Kidney (tissue), 14 donors: Measurements from ENCODE around the gene ESYT1. TPM values are rescaled to one million over a fixed set of nuclear protein-coding genes. Genes with fewer than 3 reads are reported as not detected.
"Not testable (repeated sequence)": the region's sequence is repeated elsewhere in the genome, so short reads cannot be mapped to it uniquely, and the experiment has no call there.

Experiments used
- DNase-seq, 5 donors: peaks; one replicate each; pipeline ENCODE4 v3.0.0-alpha.2; 2013 to 2020
- FAIRE-seq: peaks from 2 replicates; lab custom pipeline; 2012; peaks lifted over from hg19 to GRCh38; lab: Jason Lieb, UNC
- H3K27ac ChIP-seq, 2 donors: one replicate each; pipeline ENCODE4 v1.7.0; 2013; ENCODE audit warnings: low read depth in 2 of 2, low read length in 2 of 2, inconsistent platforms in 1 of 2
- H3K27me3 ChIP-seq: one replicate; pipeline ENCODE4 v1.7.1; 2013; ENCODE audit warnings: low read length, inconsistent platforms; ENCODE audit not compliant: control insufficient read depth, insufficient read depth
- H3K36me3 ChIP-seq, 3 donors: one replicate each; pipeline versions ENCODE4 v1.7.0 to v1.7.1; 2013; ENCODE audit warnings: low read length in 3 of 3, control low read depth in 1 of 3, inconsistent platforms in 1 of 3; ENCODE audit not compliant: insufficient read depth in 3 of 3, control insufficient read depth in 2 of 3
- H3K4me1 ChIP-seq, 3 donors: one replicate each; pipeline versions ENCODE4 v1.7.0 to v1.7.1; 2013; ENCODE audit warnings: low read length in 3 of 3, inconsistent platforms in 1 of 3, low read depth in 1 of 3; ENCODE audit not compliant: control insufficient read depth in 2 of 3, insufficient read depth in 2 of 3
- H3K4me3 ChIP-seq, 3 donors: one replicate each; pipeline versions ENCODE4 v1.7.0 to v1.8.1; 2013; ENCODE audit warnings: low read length in 3 of 3, control low read depth in 1 of 3, inconsistent platforms in 1 of 3
- H3K9ac ChIP-seq, 3 donors: one replicate each; pipeline versions ENCODE4 v1.7.0 to v1.7.1; 2013; ENCODE audit warnings: low read length in 3 of 3, control low read depth in 1 of 3, inconsistent platforms in 1 of 3
- H3K9me3 ChIP-seq, 3 donors: one replicate each; pipeline versions ENCODE4 v1.7.0 to v1.7.1; 2013; ENCODE audit warnings: low read length in 3 of 3, control low read depth in 1 of 3, inconsistent platforms in 1 of 3; ENCODE audit not compliant: control insufficient read depth in 2 of 3, insufficient read depth in 1 of 3
- intact Hi-C: fragments of 100-400 bp; cut with DNase I; formaldehyde crosslinking; loops from one replicate; pipeline ENCODE4 v1.11.1; 2022
- polyA plus RNA-seq: library from polyadenylated mRNA; stranded (reverse); fragments of 350-450 nt; fragmentation: Illumina TruSeq; extraction: RNeasy Lipid Tissue Mini Kit (QIAGEN cat#74804); gene quantifications from one replicate; pipeline ENCODE4 v1.2.3, GENCODE V29; 2014; ENCODE audit warnings: low read depth, low replicate concordance; ENCODE audit not compliant: insufficient read depth
- total RNA-seq: library from RNA; stranded (reverse); fragmentation: NEBNext Ultra II Directional; extraction: Animal tissue kit (Norgen Biotek cat#: 25700); gene quantifications from one replicate; pipeline ENCODE4 v1.2.1, GENCODE V29; 2021
- TF ChIP-seq, protein P1 (sequence below): IDR thresholded peaks from 3 replicates; pipeline ENCODE4 v1.5.1; 2012; ENCODE audit warnings: mild to moderate bottlenecking, moderate library complexity, borderline replicate concordance; ENCODE audit not compliant: insufficient read depth; ENCODE audit errors: extremely low read depth
- donor health status: control.
- donor health status: control.
- donor health status: control.
- donor health status: control.
- donor health status: control.
- donor health status: DM: yes; HTN: yes; CAD: no.
- donor health status: Normal renal cell carcinoma (clear cell type).

The ESYT1 gene
- total and polyA plus RNA-seq, 2 donors from 2014 or later, result 40.4 to 104 TPM

DNA sequence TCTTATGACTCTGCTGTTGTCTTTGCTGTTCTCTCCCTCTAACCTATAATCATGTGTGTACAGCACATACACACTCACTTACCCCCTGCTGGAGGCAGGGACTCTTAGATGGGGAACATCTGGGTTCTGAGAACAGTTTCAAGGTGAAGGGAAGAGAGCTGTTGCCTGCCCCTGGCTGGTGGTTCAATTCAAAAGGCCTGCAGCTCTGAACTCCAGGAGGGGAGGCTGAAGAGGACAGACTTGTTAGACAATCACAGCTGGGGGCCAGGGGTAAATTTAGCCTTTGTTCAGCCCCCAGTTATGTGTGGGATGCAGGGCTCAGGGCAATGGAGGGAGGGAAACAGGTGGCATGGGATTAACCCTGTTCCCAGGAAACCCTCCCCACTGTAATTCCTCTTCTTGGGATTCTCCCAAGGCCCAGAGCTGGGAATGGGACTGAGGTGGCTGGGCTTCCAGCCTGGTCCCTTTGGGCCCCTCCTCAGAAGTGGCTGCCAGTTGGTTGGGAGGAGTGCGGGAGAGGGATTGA lies 26.2 kb downstream of the ESYT1 start:
- TF ChIP-seq, protein P1, sequence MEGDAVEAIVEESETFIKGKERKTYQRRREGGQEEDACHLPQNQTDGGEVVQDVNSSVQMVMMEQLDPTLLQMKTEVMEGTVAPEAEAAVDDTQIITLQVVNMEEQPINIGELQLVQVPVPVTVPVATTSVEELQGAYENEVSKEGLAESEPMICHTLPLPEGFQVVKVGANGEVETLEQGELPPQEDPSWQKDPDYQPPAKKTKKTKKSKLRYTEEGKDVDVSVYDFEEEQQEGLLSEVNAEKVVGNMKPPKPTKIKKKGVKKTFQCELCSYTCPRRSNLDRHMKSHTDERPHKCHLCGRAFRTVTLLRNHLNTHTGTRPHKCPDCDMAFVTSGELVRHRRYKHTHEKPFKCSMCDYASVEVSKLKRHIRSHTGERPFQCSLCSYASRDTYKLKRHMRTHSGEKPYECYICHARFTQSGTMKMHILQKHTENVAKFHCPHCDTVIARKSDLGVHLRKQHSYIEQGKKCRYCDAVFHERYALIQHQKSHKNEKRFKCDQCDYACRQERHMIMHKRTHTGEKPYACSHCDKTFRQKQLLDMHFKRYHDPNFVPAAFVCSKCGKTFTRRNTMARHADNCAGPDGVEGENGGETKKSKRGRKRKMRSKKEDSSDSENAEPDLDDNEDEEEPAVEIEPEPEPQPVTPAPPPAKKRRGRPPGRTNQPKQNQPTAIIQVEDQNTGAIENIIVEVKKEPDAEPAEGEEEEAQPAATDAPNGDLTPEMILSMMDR, result no peak
- no peaks in the 10 kb centered on the region for H3K27me3 ChIP-seq
- H3K9me3 ChIP-seq, result no peaks in the 10 kb centered on the region
- no peak for DNase-seq
- peaks cover 0 to 2% (median 0%) of the 10 kb centered on the region in 3 donors for H3K36me3 ChIP-seq
- FAIRE-seq, result no peak
- no peak overlapping the region for H3K4me3 ChIP-seq
- H3K9ac ChIP-seq, result no peak overlapping the region
- peaks cover 0 to 16% (median 11%) of the 10 kb centered on the region in 3 donors for H3K4me1 ChIP-seq
- H3K27ac ChIP-seq, result no peak overlapping the region
- intact Hi-C loops, result no loop called here

DNA sequence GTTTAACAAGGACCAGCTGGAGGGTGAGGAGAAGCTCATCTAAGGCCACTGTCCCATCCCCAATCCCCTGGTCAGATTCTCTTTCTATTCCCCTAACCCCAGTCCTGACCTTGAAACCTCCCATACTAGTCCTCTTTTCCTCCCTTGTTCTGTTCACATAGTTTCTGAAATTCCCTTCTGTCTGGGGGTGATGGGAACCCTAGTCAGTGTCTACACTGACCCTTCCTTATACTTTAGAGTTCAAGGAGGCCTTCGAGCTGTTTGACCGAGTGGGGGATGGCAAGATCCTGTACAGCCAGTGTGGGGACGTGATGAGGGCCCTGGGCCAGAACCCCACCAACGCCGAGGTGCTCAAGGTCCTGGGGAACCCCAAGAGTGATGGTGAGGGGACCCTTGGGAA lies 26.8 kb downstream of the ESYT1 start:
- no peaks in the 10 kb centered on the region for H3K27me3 ChIP-seq
- peaks cover under 1 to 21% (median 16%) of the 10 kb centered on the region in 3 donors for H3K4me1 ChIP-seq
- DNase-seq (peak in 1 of 5 donors; percentile 52), FAIRE-seq (no peak)
- H3K4me3 ChIP-seq, result no peak overlapping the region
- H3K27ac ChIP-seq, result no peak overlapping the region
- intact Hi-C loops, result no loop called here
- H3K36me3 ChIP-seq, result peaks cover under 1 to 5% (median 4%) of the 10 kb centered on the region in 3 donors
- no peaks in the 10 kb centered on the region for H3K9me3 ChIP-seq
- H3K9ac ChIP-seq, result no peak overlapping the region
- TF ChIP-seq, protein P1, result no peak

DNA sequence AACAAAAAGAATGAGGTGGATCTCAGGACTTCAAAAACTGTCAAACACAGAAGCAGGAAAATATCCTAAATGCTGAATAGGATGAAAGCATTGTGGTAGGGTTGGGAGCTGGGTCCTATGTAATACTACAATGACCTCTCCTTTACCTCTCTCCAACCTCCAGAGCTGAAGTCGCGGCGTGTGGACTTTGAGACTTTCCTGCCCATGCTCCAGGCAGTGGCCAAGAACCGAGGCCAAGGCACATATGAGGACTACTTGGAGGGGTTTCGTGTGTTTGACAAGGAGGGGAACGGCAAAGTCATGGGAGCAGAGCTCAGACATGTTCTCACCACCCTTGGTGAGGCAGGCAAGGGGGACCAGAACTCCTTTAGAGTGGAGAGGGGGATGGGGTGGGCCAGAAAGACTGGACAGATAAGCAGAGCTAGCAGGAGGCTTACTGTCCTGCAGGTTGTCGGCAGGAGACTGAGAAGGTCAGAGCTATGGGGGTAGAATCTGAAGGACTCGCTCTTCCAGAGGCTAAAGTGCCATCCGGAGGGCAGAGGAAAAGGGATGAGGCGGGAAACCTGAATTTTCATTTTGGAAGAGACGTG lies 27.3 kb downstream of the ESYT1 start:
- Histone ChIP-seq H3K9ac (no peak overlapping the region), H3K4me1 (peaks cover 2 to 27% (median 22%) of the 10 kb centered on the region in 3 donors)

GRCh38 chr12:56156464-56157200 lies 28.6 kb downstream of the ESYT1 start:
- Histone ChIP-seq H3K4me1 (peaks cover 2 to 33% (median 28%) of the 10 kb centered on the region in 3 donors), H3K4me3 (peak overlapping the region in 2 of 3 donors; percentile 71 to 79), H3K36me3 (peaks cover 7 to 23% (median 21%) of the 10 kb centered on the region in 3 donors), H3K9ac (peak overlapping the region in 1 of 3 donors; percentile 75), H3K27ac (peak overlapping the region; percentile 86 to 90)
- FAIRE-seq, intact Hi-C loops, H3K27me3 ChIP-seq, H3K9me3 ChIP-seq: not testable (repeated sequence)
- peak in 1 of 5 donors; percentile 43 for DNase-seq

More for the DNA sequence above, 27.3 kb downstream of the ESYT1 start:
- intact Hi-C loops, result no loop called here
- no peak for FAIRE-seq
- DNase-seq, result no peak
- TF ChIP-seq, protein P1, result no peak
- no peak overlapping the region for H3K27ac ChIP-seq
- H3K27me3 ChIP-seq, result no peaks in the 10 kb centered on the region
- no peaks in the 10 kb centered on the region for H3K9me3 ChIP-seq
- peaks cover 2 to 10% (median 8%) of the 10 kb centered on the region in 3 donors for H3K36me3 ChIP-seq
- H3K4me3 ChIP-seq, result no peak overlapping the region
